OCI-LY3 (cell line): ENCODE measurements around the gene ZNF384.

Experiments used
- CTCF ChIP-seq: fragments of 200-600, 300-600 bp; sonication (generic); IDR thresholded peaks from 2 replicates; pipeline ENCODE4 v1.5.1; 2014; ENCODE audit warnings: antibody characterized with exemption, low read length, low read depth
- EZH2phosphoT487 ChIP-seq: fragments of 200-600 bp; shearing (Covaris generic); IDR thresholded peaks from 2 replicates; pipeline ENCODE4 v1.6.1; 2018; ENCODE audit warnings: antibody characterized with exemption, mixed run types, low read depth

GRCh38 chr12:6688543-6688998 lies 604 bp downstream of the ZNF384 start:
- no peak for TF ChIP-seq CTCF
- no peak for TF ChIP-seq EZH2phosphoT487
